DMS53 treated with DMSO at 0.1 percent for 48 hours (cell line): ENCODE results near the gene PMS1.
A peak's percentile ranks its signal among the peaks of the same experiment; 100 is the strongest.

ENCODE experiments used
- DNase-seq: peaks from one replicate; lab custom pipeline; 2025; ENCODE audit not compliant: unreplicated experiment; lab: John Stamatoyannopoulos, UW

PMS1 gene

GRCh38 chr2:189860161-189860560 lies 75.9 kb downstream of the PMS1 start:
- DNase-seq, result no peak

- DNase-seq, result no peak
Observed at GRCh38 chr2:189862751-189863150, 78.5 kb downstream of the PMS1 start.

GRCh38 chr2:189865826-189866225 lies 81.6 kb downstream of the PMS1 start:
- DNase-seq, result no peak

GRCh38 chr2:189866296-189866695 lies 82.0 kb downstream of the PMS1 start:
- no peak for DNase-seq

- no peak for DNase-seq
Observed at GRCh38 chr2:189868896-189869295, 84.6 kb downstream of the PMS1 start.

GRCh38 chr2:189870381-189871085 lies 86.3 kb downstream of the PMS1 start:
- DNase-seq, result no peak

- DNase-seq, result no peak
Observed at GRCh38 chr2:189873696-189874095, 89.4 kb downstream of the PMS1 start.

GRCh38 chr2:189874586-189875320 lies 90.5 kb downstream of the PMS1 start:
- DNase-seq, result no peak

GRCh38 chr2:189876271-189876670 lies 92.0 kb downstream of the PMS1 start:
- DNase-seq, result no peak

GRCh38 chr2:189879716-189880081 lies 95.4 kb downstream of the PMS1 start:
- DNase-seq, result no peak

- no peak for DNase-seq
Observed at GRCh38 chr2:189880429-189880828, 96.2 kb downstream of the PMS1 start.

- DNase-seq, result no peak
Observed at GRCh38 chr2:189880832-189881492, 96.7 kb downstream of the PMS1 start.

GRCh38 chr2:189885368-189885767 lies 101.1 kb downstream of the PMS1 start:
- no peak for DNase-seq

- peak; percentile 9 for DNase-seq
Observed at GRCh38 chr2:189892546-189893294, 108.5 kb downstream of the PMS1 start.

GRCh38 chr2:189896809-189897208 lies 112.6 kb downstream of the PMS1 start:
- peak; percentile 7 for DNase-seq

- no peak for DNase-seq
Observed at GRCh38 chr2:189899101-189899500, 114.9 kb downstream of the PMS1 start.

GRCh38 chr2:189900726-189901125 lies 116.5 kb downstream of the PMS1 start:
- no peak for DNase-seq

GRCh38 chr2:189901664-189902063 lies 117.4 kb downstream of the PMS1 start:
- no peak for DNase-seq

- no peak for DNase-seq
Observed at GRCh38 chr2:189913821-189914220, 129.6 kb downstream of the PMS1 start.

- DNase-seq, result no peak
Observed at GRCh38 chr2:189916651-189917050, 132.4 kb downstream of the PMS1 start.
